ENCODE measurements around the gene ZNF554. TPM values are rescaled to one million over a fixed set of nuclear protein-coding genes. Genes with fewer than 3 reads are reported as not detected.

The ZNF554 gene
- polyA plus RNA-seq, 2 of the 4 experiments (the other 2 are of a cell fraction): 0.54 to 0.65 TPM

GRCh38 chr19:2827022-2827421 is 7.4 kb downstream of the ZNF554 start:
- ChIA-PET CTCF (no interaction called here), POLR2A (no interaction called here)
- peaks cover 16% of the 10 kb centered on the region; the same call in 1 of the 3 replicates for H3K9me3 ChIP-seq
- DNase-seq (ENCODE audit: low read depth in 1 of 2, low spot score in 1 of 2) (no peak), FAIRE-seq (no peak), ATAC-seq (no peak)
- no peak overlapping the region for H3K4me3 ChIP-seq
- H3K4me2 ChIP-seq: no peak overlapping the region
- TF ChIP-seq, protein P1, sequence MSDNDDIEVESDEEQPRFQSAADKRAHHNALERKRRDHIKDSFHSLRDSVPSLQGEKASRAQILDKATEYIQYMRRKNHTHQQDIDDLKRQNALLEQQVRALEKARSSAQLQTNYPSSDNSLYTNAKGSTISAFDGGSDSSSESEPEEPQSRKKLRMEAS (IDR thresholded peaks at IDR 0.05): no peak
- TF ChIP-seq ELK1 (IDR thresholded peaks at IDR 0.05; ENCODE audit: low read depth, low read length): no peak
- no peak for TF ChIP-seq JUNB (IDR thresholded peaks at IDR 0.05)
- H3K27ac ChIP-seq: no peak overlapping the region
- no peaks in the 10 kb centered on the region for H3K4me1 ChIP-seq
- WGBS (ENCODE audit: missing lambda C conversion rate): 46% methylated on average over 2 of the region's 2 CpGs

DNA sequence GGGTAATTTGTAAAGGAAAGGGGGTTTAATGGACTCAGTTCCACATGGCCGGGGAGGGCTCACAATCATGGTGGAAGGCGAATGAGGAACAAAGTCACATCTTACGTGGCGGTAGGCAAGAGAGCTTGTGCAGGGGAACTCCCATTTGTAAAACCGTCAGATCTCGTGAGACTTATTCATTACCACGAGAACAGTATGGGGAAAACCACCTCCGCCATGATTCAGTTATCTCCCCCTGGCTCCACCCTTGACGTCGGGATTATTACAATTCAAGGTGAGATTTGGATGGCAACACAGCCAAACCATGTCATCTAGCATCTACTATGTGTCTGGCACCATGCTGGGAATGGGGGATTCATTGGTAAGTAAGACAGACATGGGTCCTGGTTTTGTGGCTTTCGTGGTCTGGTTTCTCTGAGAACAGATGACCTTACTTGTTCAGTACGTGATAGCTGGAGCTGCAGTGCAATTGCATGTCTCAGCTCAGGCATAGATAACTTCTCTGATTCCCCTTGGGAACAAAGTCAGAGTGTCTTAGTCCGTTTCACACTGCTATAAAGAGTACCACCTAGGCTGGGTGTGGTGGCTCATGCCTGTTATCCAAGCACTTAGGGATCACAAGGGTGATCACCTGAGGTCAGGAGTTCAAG is 8.3 kb downstream of the ZNF554 start:
- DNase-seq (ENCODE audit: low read depth in 1 of 2, low spot score in 1 of 2) (no peak), FAIRE-seq (no peak), ATAC-seq (no peak)
- Histone ChIP-seq H3K4me2 (no peak overlapping the region), H3K27ac (no peak overlapping the region), H3K4me1 (no peaks in the 10 kb centered on the region), H3K9me3 (peaks cover 21% of the 10 kb centered on the region; the same call in 1 of the 3 replicates), H3K4me3 (no peak overlapping the region)
- ChIA-PET CTCF (interaction anchor here (0.7 kb wide), 1 partner anchor 318 kb away, joined by 3 read pairs; no protein-coding TSS in a partner anchor), POLR2A (no interaction called here)
- TF ChIP-seq KDM5A (IDR thresholded peaks at IDR 0.05): no peak
- TF ChIP-seq ESRRA (IDR thresholded peaks at IDR 0.05; ENCODE audit: borderline replicate concordance, low read length): no peak
- no peak for TF ChIP-seq HDAC2 (IDR thresholded peaks at IDR 0.05)
- TF ChIP-seq RCOR1 (IDR thresholded peaks at IDR 0.05; ENCODE audit: low read depth, low read length): no peak
- TF ChIP-seq ZNF302 (CRISPR knock-in tag; IDR thresholded peaks at IDR 0.05): no peak
- no peak for TF ChIP-seq RFX5 (IDR thresholded peaks at IDR 0.05)
- WGBS (ENCODE audit: missing lambda C conversion rate): 54% methylated on average over 11 of the region's 13 CpGs

- Histone ChIP-seq H3K4me1 (no peaks in the 10 kb centered on the region), H3K27ac (no peak overlapping the region), H3K4me3 (no peak overlapping the region), H3K4me2 (no peak overlapping the region), H3K9me3 (peaks cover 54% of the 10 kb centered on the region)
- DNase-seq (ENCODE audit: low read depth in 1 of 2, low spot score in 1 of 2): no peak
- ChIA-PET CTCF (interaction anchor here (1.4 kb wide), 1 partner anchor 186 kb away, joined by 3 read pairs; no protein-coding TSS in a partner anchor), POLR2A (no interaction called here)
- ATAC-seq: no peak
- TF ChIP-seq POLR2AphosphoS2 (conservative IDR thresholded peaks at IDR 0.05; ENCODE audit: low read length) (no peak), HOXB13 (CRISPR knock-in tag; IDR thresholded peaks at IDR 0.05; ENCODE audit: low read depth) (no peak), EP300 (IDR thresholded peaks at IDR 0.05) (no peak), MAFK (IDR thresholded peaks at IDR 0.05; ENCODE audit: partially characterized antibody) (peak; percentile 64)
- FAIRE-seq: no peak
- 77% methylated on average over 17 of the region's 19 CpGs for WGBS (ENCODE audit: missing lambda C conversion rate)
These were observed 14.7 kb downstream of the ZNF554 start for GRCh38 chr19:2834294-2834871.

GRCh38 chr19:2837430-2837829 is 17.8 kb downstream of the ZNF554 start:
- 61% methylated on average over 4 of the region's 4 CpGs for WGBS (ENCODE audit: missing lambda C conversion rate)
- ATAC-seq: no peak
- DNase-seq (ENCODE audit: low read depth in 1 of 2, low spot score in 1 of 2): no peak
- TF ChIP-seq, protein P2, sequence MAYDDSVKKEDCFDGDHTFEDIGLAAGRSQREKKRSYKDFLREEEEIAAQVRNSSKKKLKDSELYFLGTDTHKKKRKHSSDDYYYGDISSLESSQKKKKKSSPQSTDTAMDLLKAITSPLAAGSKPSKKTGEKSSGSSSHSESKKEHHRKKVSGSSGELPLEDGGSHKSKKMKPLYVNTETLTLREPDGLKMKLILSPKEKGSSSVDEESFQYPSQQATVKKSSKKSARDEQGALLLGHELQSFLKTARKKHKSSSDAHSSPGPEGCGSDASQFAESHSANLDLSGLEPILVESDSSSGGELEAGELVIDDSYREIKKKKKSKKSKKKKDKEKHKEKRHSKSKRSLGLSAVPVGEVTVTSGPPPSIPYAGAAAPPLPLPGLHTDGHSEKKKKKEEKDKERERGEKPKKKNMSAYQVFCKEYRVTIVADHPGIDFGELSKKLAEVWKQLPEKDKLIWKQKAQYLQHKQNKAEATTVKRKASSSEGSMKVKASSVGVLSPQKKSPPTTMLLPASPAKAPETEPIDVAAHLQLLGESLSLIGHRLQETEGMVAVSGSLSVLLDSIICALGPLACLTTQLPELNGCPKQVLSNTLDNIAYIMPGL (CRISPR knock-in tag; IDR thresholded peaks at IDR 0.05; ENCODE audit: borderline replicate concordance): no peak
- TF ChIP-seq PBX3 (IDR thresholded peaks at IDR 0.05): no peak
- no peak for TF ChIP-seq EP300 (IDR thresholded peaks at IDR 0.05)
- no peak for TF ChIP-seq ZNF302 (CRISPR knock-in tag; IDR thresholded peaks at IDR 0.05)
- no peak for TF ChIP-seq RARB (CRISPR knock-in tag; IDR thresholded peaks at IDR 0.05)
- no peak for TF ChIP-seq KDM5A (IDR thresholded peaks at IDR 0.05)
- no peak overlapping the region for H3K4me3 ChIP-seq
- no peak overlapping the region for H3K27ac ChIP-seq
- H3K4me1 ChIP-seq: no peaks in the 10 kb centered on the region
- peaks cover 56% of the 10 kb centered on the region for H3K9me3 ChIP-seq
- ChIA-PET POLR2A (interaction anchor here (0.6 kb wide), 1 partner anchor 258 kb away, joined by 3 read pairs; no protein-coding TSS in a partner anchor), CTCF (interaction anchor here (0.6 kb wide), 1 partner anchor 171 kb away, joined by 3 read pairs; no protein-coding TSS in a partner anchor)
- FAIRE-seq: no peak
- H3K4me2 ChIP-seq: no peak overlapping the region
